ENCODE data around the gene FFAR2.

Gene FFAR2

DNA sequence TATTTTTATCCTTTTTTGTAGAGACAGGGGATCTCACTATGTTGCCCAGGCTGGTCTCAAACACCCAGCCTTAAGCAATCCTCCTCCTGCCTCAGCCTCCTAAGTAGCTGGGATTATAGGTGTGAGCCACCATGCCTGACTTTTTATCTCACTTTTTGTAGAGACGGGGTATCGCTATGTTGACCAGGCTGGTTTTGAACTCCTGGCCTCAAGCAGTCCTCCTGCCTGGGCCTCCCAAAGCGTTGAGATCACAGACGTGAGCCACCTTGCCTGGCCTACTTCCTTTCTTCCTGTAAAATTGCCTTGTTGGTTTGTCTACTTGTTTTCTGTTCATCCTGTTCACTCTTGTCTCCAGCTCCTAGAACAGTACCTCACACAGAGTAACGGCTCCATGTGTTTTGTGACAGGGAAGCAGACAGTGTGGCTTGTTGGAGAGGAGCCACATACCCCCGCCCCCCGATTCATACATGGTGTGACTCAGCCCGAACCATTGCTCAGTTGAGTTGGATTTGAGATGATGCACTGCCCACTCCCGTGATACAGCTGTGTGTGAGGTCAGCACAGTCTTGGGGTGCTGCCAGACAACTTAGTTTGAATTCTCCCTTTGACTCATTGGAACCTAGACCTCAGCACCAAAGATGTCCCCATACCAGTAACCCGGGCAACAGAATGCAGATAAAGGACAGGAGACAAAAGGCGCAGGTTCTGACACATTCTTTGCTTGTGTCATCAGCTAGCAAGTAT lies 43.0 kb upstream of the FFAR2 start:
- TF ChIP-seq, protein P1, sequence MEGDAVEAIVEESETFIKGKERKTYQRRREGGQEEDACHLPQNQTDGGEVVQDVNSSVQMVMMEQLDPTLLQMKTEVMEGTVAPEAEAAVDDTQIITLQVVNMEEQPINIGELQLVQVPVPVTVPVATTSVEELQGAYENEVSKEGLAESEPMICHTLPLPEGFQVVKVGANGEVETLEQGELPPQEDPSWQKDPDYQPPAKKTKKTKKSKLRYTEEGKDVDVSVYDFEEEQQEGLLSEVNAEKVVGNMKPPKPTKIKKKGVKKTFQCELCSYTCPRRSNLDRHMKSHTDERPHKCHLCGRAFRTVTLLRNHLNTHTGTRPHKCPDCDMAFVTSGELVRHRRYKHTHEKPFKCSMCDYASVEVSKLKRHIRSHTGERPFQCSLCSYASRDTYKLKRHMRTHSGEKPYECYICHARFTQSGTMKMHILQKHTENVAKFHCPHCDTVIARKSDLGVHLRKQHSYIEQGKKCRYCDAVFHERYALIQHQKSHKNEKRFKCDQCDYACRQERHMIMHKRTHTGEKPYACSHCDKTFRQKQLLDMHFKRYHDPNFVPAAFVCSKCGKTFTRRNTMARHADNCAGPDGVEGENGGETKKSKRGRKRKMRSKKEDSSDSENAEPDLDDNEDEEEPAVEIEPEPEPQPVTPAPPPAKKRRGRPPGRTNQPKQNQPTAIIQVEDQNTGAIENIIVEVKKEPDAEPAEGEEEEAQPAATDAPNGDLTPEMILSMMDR (conservative IDR thresholded peaks at IDR 0.05; ENCODE audit: low read depth, low read length): no peak
- DNase-seq (ENCODE audit: low read depth): peak; percentile 43
- H3K4me3 ChIP-seq (ENCODE audit: low read length): no peak overlapping the region

DNA sequence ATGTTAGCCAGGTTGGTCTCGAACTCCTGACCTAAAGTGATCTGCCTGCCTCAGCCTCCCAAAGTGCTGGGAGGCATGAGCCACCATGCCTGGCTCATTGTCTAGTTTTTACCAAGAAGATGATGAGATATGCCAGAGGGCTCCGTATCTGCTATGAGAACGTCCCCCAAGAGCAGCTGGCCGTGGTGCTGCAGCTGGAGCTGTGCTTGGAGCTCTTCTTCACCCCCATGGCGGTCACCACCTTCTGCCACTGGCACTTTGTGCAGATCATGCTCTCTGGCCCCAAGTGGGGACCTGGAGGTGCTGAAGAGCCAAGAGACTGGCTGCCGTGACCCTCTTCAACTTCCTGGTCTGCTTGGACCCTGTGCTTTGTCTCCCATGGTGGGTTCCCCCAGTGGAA lies 40.4 kb upstream of the FFAR2 start:
- TF ChIP-seq, protein P1 (conservative IDR thresholded peaks at IDR 0.05; ENCODE audit: low read depth, low read length): no peak
- H3K4me3 ChIP-seq (ENCODE audit: low read length): no peak overlapping the region
- no peak for DNase-seq (ENCODE audit: low read depth)

DNA sequence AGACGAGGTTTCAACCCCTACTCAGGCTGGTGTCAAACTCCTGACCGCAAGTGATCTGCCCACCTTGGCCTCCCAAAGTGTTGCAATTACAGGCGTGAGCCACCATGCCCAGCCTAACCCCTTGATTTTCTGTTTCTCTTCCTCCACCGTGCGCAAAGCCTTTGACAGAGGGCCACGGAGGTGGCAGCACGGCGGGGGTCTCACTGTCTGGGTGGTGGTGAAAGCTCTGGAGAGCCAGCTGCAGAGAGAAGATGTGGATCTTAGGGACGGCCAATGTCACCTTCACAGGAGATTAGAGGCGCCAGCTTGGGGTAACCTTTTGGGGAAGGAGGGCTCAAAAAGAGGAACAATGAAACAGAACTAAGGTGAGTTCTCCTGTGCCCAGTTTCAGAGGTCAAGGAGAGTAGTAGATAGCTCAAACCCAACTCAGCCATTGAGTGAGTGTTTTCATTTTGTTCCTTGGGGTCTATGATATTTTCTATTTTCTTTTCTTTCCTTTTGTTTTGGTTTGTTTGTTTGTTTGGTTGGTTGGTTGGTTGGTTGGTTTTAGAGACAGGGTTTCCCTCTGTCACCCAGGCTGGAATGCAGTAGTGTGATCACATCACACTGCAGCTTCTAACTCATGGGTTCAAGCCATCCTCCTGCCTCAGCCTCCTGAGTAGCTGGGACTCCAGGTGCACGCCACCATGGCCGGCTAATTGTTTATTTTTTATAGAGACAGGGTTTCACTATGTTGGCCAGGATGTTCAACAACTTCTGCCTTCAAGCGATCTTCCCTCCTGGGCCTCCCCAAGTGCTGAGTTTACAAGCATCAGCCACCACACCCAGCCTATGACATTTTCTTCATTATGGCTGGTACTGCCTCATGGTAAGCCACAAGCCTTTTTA lies 39.5 kb upstream of the FFAR2 start:
- no peak for DNase-seq (ENCODE audit: low read depth)
- no peak overlapping the region for H3K4me3 ChIP-seq (ENCODE audit: low read length)
- TF ChIP-seq, protein P1 (conservative IDR thresholded peaks at IDR 0.05; ENCODE audit: low read depth, low read length): no peak

DNA sequence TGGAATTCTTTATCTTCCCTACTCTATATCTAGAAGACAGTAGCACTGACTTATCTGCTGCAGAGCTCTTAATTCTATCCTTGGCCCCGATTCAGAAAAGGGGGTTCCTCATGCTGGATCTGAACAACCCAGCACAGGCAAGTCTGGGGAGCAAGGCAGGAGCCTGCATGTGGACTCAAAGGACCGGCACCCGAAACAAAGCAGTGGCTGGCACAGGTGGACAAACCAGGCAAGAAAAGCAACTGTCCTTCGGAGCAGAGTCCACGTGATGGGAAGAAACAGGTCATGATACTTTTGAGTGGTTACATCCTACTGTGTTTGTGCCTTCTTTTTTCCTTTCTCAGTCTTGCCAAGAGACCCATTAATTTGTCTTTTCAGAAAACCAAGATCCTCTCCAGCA lies 38.9 kb upstream of the FFAR2 start:
- TF ChIP-seq, protein P1 (conservative IDR thresholded peaks at IDR 0.05; ENCODE audit: low read depth, low read length): no peak
- DNase-seq (ENCODE audit: low read depth): no peak
- no peak overlapping the region for H3K4me3 ChIP-seq (ENCODE audit: low read length)

DNA sequence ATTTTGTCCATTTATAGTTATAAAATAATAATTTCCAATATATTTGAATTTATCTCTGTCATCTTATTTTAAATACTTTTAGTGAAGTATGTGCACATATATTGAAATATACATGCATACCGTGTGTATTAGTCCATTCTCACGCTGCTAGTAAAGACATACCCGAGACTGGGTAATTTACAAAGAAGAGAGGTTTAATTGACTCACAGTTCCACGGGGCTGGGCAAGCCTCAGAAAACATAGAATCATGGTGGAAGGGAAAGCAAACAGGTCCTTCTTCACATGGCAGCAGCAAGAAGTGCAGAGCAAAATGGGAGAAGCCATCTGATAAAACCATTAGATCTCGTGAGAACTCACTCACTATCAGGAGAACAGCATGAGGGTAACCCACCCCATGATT lies 37.6 kb upstream of the FFAR2 start:
- no peak for DNase-seq (ENCODE audit: low read depth)
- no peak overlapping the region for H3K4me3 ChIP-seq (ENCODE audit: low read length)
- TF ChIP-seq, protein P1 (conservative IDR thresholded peaks at IDR 0.05; ENCODE audit: low read depth, low read length): no peak

DNA sequence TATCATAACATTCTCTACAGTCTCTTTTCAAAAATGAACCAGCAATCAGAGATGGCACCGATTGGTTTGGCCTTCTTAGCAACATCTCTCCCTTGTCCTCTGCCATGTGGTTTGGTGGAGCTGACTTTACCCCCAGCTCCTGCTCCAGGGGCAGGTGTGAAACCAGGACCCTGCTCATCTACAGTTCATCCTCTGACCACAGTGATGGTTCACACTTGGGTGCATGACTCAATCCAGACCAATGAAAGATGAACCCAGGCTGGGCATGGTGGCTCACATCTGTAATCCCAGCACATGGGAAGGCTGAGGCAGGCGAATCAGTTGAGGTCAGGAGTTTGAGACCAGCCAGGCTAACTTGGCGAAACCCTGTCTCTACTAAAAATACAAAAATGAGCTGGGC lies 33.6 kb upstream of the FFAR2 start:
- TF ChIP-seq, protein P1 (conservative IDR thresholded peaks at IDR 0.05; ENCODE audit: low read depth, low read length): no peak

More for the DNA sequence above, 33.6 kb upstream of the FFAR2 start:
- H3K4me3 ChIP-seq (ENCODE audit: low read length): no peak overlapping the region
- DNase-seq (ENCODE audit: low read depth): no peak
